Immature natural killer cell (primary cell): Measurements from ENCODE around the gene GNAI3. TPM values are rescaled to one million over a fixed set of nuclear protein-coding genes. Genes with fewer than 3 reads are reported as not detected.

Experiments
- DNase-seq, 3 donors: peaks; one replicate each; pipeline ENCODE4 v3.0.0; 2022; ENCODE audit warnings: mixed read lengths in 1 of 3
- H3K27ac Mint-ChIP-seq, 6 donors: one replicate each; pipeline ENCODE4 v1.8.0; 2020; ENCODE audit warnings: mixed read lengths in 6 of 6, mild to moderate bottlenecking in 5 of 6, inconsistent platforms in 4 of 6, moderate library complexity in 3 of 6
- H3K27me3 Mint-ChIP-seq, 3 donors: one replicate each; pipeline ENCODE4 v1.8.0; 2020 to 2021; ENCODE audit warnings: low read depth in 3 of 3, mild to moderate bottlenecking in 3 of 3, mixed read lengths in 3 of 3, moderate library complexity in 3 of 3, inconsistent platforms in 1 of 3
- H3K36me3 Mint-ChIP-seq, 3 donors: one replicate each; pipeline ENCODE4 v1.8.0; 2020; ENCODE audit warnings: mixed read lengths in 3 of 3, inconsistent platforms in 2 of 3, mild to moderate bottlenecking in 2 of 3
- H3K4me1 Mint-ChIP-seq, 2 donors: one replicate each; pipeline ENCODE4 v1.8.0; 2020; ENCODE audit warnings: inconsistent platforms in 2 of 2, mild to moderate bottlenecking in 2 of 2, mixed read lengths in 2 of 2, moderate library complexity in 1 of 2
- H3K4me3 Mint-ChIP-seq, 5 donors: one replicate each; pipeline ENCODE4 v1.8.0; 2020; ENCODE audit warnings: mild to moderate bottlenecking in 5 of 5, mixed read lengths in 5 of 5, inconsistent platforms in 3 of 5, moderate library complexity in 3 of 5
- H3K9me3 Mint-ChIP-seq, 6 donors: one replicate each; pipeline ENCODE4 v1.8.0; 2020; ENCODE audit warnings: mild to moderate bottlenecking in 6 of 6, mixed read lengths in 6 of 6, inconsistent platforms in 4 of 6, moderate library complexity in 3 of 6
- polyA plus RNA-seq, 3 donors: library from polyadenylated mRNA; unstranded; fragments of 300-500 nt; fragmentation: Illumina TruSeq; gene quantifications; one replicate each; pipeline ENCODE4 v1.2.3, GENCODE V29; 2021

The GNAI3 gene
- polyA plus RNA-seq, 3 donors from 2014 or later: 8.8 to 16.8 (median 10.3) TPM

DNA sequence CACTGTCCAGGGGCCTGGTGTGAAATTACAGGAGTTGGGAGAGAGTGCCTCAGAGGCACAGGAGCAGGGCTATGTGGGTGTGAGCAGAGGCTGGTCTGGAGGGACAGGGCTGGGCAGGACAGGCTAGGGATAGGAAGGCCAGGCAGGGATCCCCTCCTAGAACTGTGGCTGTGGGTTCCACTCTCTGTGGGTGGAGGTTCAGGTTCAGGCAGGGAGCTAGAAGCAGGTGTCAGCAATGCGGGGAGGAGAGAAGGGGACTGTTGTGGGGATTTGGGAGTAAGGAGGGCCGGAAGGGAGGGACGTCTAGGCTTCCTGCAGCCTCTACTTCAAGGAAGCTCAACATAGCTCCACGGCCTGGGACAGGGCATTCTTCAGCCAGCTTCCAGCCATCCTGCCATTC, 17.0 kb upstream of the GNAI3 start:
- Mint-ChIP-seq H3K27me3 (peaks cover 0 to 9% (median 8%) of the 10 kb centered on the region in 3 donors), H3K9me3 (no peaks in the 10 kb centered on the region), H3K4me3 (no peak overlapping the region), H3K27ac (peak overlapping the region in 1 of 6 donors; percentile 8), H3K36me3 (no peaks in the 10 kb centered on the region), H3K4me1 (peaks cover 10 to 11% of the 10 kb centered on the region in 2 donors)
- DNase-seq: no peak

DNA sequence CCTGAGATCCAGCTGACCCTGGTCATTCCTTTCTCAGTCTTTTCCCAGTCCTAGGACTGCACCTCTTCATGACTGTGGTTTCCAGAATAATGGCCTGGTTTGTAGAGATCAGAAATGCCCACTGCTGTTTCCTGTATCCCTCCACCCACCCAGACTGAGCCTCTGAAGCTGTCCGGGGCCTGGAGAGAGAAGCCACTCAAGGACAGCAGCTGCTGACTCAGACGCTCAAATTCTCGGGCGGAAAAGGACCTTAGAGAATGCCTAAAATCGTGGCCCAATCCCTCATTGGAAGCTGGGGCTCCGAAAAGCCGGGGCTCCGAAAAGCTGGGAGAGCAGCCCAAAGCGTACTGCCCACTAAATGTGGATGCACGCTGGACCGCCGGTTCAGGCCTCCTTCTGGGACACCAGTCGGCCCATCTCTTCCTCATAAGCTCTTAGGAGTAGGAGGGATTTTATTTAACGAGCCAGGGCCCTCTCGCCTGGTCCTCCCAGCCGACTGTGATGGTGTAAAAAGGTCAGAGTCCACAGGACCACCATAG, 16.5 kb upstream of the GNAI3 start:
- DNase-seq: no peak
- Mint-ChIP-seq H3K36me3 (no peaks in the 10 kb centered on the region), H3K9me3 (no peaks in the 10 kb centered on the region), H3K27ac (peak overlapping the region in 3 of 6 donors; percentile 8 to 96 (median 87)), H3K4me3 (peak overlapping the region in 4 of 5 donors; percentile 84 to 91 (median 87)), H3K27me3 (peaks cover 0 to 9% (median 8%) of the 10 kb centered on the region in 3 donors), H3K4me1 (peaks cover 10 to 11% of the 10 kb centered on the region in 2 donors)

DNA sequence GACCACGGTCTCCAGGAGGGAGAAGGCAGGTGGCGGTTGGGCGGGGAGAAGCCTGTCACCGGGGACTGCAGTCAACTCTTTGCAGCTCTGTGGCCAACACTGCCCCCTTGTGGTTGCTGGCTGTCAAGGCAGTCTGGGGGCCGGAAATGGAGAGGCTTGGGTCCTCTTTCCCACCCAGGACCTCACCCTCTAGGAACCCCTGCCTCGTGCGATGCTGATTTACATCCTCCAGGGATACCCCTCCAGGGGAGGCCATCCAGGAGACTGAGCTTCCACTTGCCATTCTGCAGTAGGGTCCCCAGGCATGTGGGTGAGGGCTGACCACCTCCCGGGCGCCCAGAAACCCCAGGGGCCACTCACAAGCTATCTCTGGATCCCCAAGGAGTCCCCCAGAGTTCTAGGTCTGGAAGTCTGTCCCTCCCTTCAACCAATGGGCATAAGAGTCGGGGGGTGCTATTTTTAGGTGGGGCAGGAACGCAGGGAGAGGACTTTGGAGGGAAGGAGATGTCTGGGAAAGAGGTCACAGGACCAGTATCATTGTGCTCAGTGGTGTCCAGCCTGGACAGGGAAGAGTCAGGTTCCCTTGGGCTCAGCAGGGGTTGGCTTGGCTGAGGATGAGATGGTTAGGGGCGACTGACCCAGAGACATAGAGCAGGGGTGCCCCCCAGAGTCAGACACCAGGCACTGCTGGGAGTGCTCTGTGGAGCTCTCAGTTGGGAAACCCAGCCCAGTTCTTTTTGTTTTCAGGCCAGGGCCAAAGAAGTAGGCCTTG, 15.9 kb upstream of the GNAI3 start:
- Mint-ChIP-seq H3K4me1 (peaks cover 10 to 11% of the 10 kb centered on the region in 2 donors), H3K4me3 (peak overlapping the region; percentile 84 to 91 (median 87)), H3K27me3 (peaks cover 0 to 9% (median 4%) of the 10 kb centered on the region in 3 donors), H3K9me3 (no peaks in the 10 kb centered on the region), H3K27ac (peak overlapping the region; percentile 74 to 96 (median 89)), H3K36me3 (no peaks in the 10 kb centered on the region)
- DNase-seq: peak; percentile 84 to 87 (median 86)

- H3K4me1 Mint-ChIP-seq: peaks cover 10 to 11% of the 10 kb centered on the region in 2 donors
- peaks cover 0 to 6% (median 4%) of the 10 kb centered on the region in 3 donors for H3K27me3 Mint-ChIP-seq
- H3K4me3 Mint-ChIP-seq: peak overlapping the region in 1 of 5 donors; percentile 7
- peak overlapping the region in 1 of 6 donors; percentile 7 for H3K27ac Mint-ChIP-seq
- DNase-seq: no peak
- H3K36me3 Mint-ChIP-seq: no peaks in the 10 kb centered on the region
- no peaks in the 10 kb centered on the region for H3K9me3 Mint-ChIP-seq
Observed at GRCh38 chr1:109534307-109534858, 14.0 kb upstream of the GNAI3 start.

DNA sequence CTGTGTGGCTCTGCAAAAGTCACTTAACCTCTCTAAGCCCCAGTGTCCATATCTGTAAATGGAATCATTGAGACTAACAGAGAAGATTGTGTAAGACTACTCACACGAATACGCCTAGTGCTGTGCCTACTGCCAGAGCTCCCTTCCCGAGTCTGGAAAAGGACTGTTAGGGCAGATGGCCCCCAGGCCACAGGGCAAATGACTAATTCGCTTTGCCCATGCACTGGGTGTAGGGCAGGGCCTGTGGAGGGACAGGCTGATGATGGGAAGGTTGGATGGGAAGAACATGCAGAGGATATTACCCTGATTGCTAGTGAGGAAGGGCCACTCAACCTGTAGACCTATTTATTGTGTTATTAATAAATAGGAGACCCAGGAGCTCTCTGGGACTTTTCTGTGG, 12.9 kb upstream of the GNAI3 start:
- no peak for DNase-seq
- Mint-ChIP-seq H3K27ac (no peak overlapping the region), H3K9me3 (no peaks in the 10 kb centered on the region), H3K4me1 (peaks cover 10 to 11% of the 10 kb centered on the region in 2 donors), H3K36me3 (no peaks in the 10 kb centered on the region), H3K27me3 (peaks cover 0 to 6% (median 4%) of the 10 kb centered on the region in 3 donors), H3K4me3 (no peak overlapping the region)

DNA sequence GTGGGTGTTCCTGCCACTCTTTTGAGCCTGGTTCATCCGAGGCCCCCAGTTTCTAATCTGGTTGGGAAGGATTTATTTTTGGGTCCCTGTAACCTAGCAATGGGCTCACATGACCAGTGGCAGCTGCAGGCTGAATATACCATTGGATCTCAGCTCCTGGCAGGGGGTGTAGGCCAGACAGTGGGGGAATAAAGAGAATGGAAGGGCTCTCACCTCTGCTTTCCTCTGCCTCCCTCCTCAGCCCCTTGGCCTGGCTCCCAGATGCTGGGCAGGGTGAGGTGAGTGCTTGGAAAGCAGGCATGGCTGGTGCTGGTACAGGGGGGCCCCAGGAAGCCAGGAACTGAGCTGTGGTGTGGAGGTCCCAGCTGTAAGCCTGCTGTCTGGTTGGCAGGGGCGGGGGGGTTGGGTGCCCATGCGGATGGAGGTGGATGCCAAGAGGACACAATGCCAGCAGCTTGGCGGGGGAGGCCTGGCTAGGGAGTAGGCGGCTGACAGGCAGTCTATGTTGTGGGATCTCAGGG, 12.4 kb upstream of the GNAI3 start:
- no peak overlapping the region for H3K27ac Mint-ChIP-seq
- no peak for DNase-seq

DNA sequence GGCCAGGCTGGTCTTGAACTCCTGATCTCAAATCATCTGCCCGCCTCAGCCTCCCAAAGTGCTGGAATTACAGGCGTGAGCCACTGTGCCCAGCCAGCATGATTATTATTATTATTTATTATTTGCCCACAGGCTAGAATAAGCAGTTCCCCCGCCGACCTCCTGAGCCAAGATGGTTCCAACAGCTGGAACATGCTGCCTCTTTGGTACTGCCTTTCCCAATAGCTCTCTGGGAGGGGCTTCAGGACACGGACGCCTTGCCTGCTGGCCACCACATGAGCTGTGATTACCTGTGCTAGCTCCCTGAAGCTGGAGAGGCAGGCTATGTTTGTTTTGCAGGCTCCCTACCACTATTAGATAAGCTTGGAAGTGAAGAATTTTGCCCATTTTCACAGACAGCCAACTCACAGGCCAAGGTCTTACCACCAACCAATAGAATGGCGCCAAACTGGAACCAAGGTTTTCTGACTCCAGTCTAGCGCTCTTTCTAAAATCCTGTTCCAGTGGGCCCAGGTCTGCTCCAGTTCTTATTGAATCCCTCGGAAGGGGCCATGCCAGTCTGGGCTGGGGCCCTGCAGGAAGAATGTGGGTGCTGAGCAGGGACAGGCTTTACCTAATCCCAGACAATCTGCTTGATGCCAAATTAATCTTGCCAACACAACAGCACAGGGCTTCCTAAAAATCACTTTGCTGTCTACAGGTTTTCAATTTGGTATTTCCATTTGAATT, 10.8 kb upstream of the GNAI3 start:
- peaks cover 3 to 5% of the 10 kb centered on the region in 2 donors for H3K4me1 Mint-ChIP-seq
- H3K9me3 Mint-ChIP-seq: no peaks in the 10 kb centered on the region
- H3K27me3 Mint-ChIP-seq: peaks cover 0 to 6% (median 4%) of the 10 kb centered on the region in 3 donors
- H3K27ac Mint-ChIP-seq: no peak overlapping the region
- H3K36me3 Mint-ChIP-seq: no peaks in the 10 kb centered on the region
- DNase-seq: no peak
- no peak overlapping the region for H3K4me3 Mint-ChIP-seq

More for the DNA sequence above, 12.4 kb upstream of the GNAI3 start:
- no peak overlapping the region for H3K4me3 Mint-ChIP-seq
- H3K36me3 Mint-ChIP-seq: no peaks in the 10 kb centered on the region
- peaks cover 0 to 6% (median 4%) of the 10 kb centered on the region in 3 donors for H3K27me3 Mint-ChIP-seq
- H3K4me1 Mint-ChIP-seq: peaks cover 10 to 11% of the 10 kb centered on the region in 2 donors
- no peaks in the 10 kb centered on the region for H3K9me3 Mint-ChIP-seq

DNA sequence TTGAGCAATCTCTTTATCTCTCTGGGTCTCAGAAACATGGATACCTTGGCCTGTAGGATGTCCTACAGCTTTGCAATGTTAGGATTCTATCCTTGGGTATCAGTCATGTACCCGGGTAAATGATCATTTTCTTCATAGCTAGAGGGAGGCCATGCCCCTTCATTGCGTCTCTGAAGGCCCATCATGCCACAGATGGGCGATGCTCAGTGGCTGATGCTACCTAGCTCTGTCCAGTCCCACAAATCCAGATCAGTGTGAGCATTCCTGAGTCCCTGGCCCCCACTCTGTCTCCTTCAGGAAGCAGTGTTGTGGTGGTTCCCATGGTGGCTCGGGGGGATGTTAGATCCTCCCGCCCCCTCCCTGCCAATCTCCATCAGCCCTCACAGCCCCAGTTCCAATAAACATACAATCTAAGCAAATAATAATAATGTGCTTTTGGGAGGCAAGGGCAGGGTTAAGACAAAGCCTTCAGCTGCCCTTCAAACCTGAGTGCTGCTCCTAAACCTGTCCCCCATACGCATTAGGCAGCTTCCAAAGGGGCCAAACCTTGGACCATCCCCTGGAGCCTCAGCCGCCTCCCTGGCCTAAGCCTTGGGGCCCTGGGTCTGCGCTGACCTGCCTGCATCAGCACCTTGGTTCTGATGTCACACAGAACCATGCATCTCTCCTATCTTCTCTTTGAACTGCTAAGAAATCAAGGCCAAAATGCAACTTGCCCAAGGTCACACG, 9.4 kb upstream of the GNAI3 start:
- Mint-ChIP-seq H3K36me3 (no peaks in the 10 kb centered on the region), H3K27ac (no peak overlapping the region), H3K27me3 (peaks cover 0 to 2% (median 0%) of the 10 kb centered on the region in 3 donors), H3K4me1 (no peaks in the 10 kb centered on the region), H3K9me3 (no peaks in the 10 kb centered on the region), H3K4me3 (no peak overlapping the region)
- DNase-seq: no peak

- Mint-ChIP-seq H3K4me1 (no peaks in the 10 kb centered on the region), H3K4me3 (no peak within 1 kb of the TSS), H3K27me3 (no peaks in the 10 kb centered on the region), H3K27ac (no peak within 1 kb of the TSS), H3K36me3 (no peaks in the 10 kb centered on the region), H3K9me3 (no peaks in the 10 kb centered on the region)
- DNase-seq: no peak
Observed at GRCh38 chr1:109539676-109540075, 8.7 kb upstream of the GNAI3 start, which contains the start of gene GPR61. TSS of gene GPR61 (plus strand) at chr1:109539872. CDS start at chr1:109543023, 3,151 bp downstream.

- Mint-ChIP-seq H3K9me3 (no peaks in the 10 kb centered on the region), H3K4me1 (peaks cover under 1 to 2% of the 10 kb centered on the region in 2 donors), H3K27me3 (no peaks in the 10 kb centered on the region), H3K36me3 (no peaks in the 10 kb centered on the region), H3K4me3 (no peak overlapping the region), H3K27ac (no peak overlapping the region)
- no peak for DNase-seq
Observed at GRCh38 chr1:109541102-109541501, 7.3 kb upstream of the GNAI3 start.

DNA sequence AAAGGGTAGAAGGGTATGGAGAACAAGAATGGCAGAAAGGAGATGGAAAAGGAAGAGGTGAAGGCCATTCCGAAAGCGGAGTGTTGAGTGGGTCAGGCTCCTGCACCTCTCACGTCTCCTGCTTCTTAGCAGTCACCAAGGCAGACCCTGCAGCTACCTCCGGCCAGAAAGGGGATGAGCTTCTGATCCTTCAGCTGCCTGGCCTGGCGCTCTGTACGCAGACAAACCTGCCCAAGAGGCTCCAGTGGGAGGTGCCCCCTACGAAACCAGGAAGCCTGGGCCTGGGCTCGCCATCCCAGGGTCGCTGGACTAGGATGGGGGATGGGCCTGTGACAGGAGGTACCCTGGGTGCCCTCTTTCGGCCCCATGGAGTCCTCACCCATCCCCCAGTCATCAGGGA, 5.8 kb upstream of the GNAI3 start:
- H3K4me1 Mint-ChIP-seq: peaks cover 16 to 18% of the 10 kb centered on the region in 2 donors
- H3K4me3 Mint-ChIP-seq: no peak overlapping the region
- no peaks in the 10 kb centered on the region for H3K36me3 Mint-ChIP-seq
- no peak for DNase-seq
- H3K9me3 Mint-ChIP-seq: no peaks in the 10 kb centered on the region
- peaks cover 0 to 2% (median 0%) of the 10 kb centered on the region in 3 donors for H3K27me3 Mint-ChIP-seq
- no peak overlapping the region for H3K27ac Mint-ChIP-seq

GRCh38 chr1:109543283-109543987, 5.0 kb upstream of the GNAI3 start:
- no peak overlapping the region for H3K27ac Mint-ChIP-seq
- DNase-seq: no peak
- no peaks in the 10 kb centered on the region for H3K36me3 Mint-ChIP-seq

More at GRCh38 chr1:109543283-109543987, 5.0 kb upstream of the GNAI3 start:
- Mint-ChIP-seq H3K4me1 (peaks cover 21 to 26% of the 10 kb centered on the region in 2 donors), H3K9me3 (no peaks in the 10 kb centered on the region), H3K4me3 (no peak overlapping the region), H3K27me3 (peaks cover 2 to 10% (median 3%) of the 10 kb centered on the region in 3 donors)
